HL-60/S4 (cell line): ENCODE results near the gene NR2C2AP.

Source experiments
- in situ Hi-C: fragments of 300-500 bp; cut with MboI; formaldehyde crosslinking; loops from 2 replicates; pipeline ENCODE4 v1.14.3; 2022; ENCODE audit warnings: low sequenced_read_pairs

Gene NR2C2AP

GRCh38 chr19:19215792-19216191, 12.6 kb upstream of the NR2C2AP start:
- in situ Hi-C loops, result no loop called here

- in situ Hi-C loops, result no loop called here
These were observed 11.7 kb upstream of the NR2C2AP start for GRCh38 chr19:19214892-19215291.

GRCh38 chr19:19214159-19214490, 10.9 kb upstream of the NR2C2AP start:
- in situ Hi-C loops, result no loop called here

DNA sequence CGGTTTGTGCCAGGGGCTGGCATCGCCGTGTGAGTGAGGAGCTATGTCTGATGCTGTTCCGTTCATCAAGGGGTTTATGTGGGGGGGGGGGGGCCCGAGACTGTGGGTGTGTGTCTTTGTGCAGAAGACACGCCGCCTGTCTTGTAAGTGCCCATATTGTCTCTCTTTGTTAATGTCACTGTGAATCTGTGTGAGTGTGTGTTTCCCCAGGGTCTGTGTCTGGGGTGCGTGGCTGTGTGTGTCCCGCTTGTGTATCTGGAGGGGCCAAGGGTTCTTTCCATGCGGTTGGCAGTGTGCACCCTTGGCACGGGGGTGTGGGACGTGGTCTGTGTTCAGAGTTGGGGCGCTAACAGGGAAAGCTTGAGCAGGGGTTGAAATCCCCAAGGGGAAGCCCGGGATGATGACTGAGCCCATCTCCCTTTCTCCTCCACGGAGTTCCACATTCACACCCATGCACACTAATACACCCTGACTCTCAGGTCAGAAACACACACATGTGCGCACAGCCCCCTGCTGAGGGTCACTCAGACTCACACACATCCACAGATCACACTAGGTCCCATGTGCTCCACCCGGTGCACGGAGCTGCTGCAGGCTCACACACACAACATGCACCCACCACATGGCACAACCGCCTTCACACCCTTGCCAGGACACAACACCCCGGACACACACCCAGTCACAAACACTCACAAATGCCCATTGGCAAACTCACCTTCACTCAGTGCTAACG, 10.4 kb upstream of the NR2C2AP start:
- in situ Hi-C loops, result no loop called here

DNA sequence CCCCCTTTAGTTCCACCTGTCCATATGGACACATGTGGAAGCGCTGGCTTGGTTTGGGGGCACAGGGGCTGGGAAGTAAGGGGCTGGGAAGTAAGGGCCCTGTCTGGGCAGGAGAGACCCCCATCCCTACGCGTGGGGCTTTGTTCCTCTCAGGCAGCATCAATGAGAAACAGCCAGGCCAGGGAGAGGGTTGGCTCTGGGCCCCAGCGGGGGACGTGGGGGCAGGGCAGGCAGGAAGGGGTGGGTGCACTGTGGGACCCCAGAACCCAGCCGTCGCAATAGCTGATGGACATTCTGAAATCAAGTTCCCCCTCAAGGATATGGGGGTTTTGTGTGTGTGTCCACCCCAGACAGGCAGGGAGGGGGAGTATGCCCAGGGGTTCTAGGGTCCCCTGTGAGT, 9.7 kb upstream of the NR2C2AP start:
- in situ Hi-C loops, result no loop called here

DNA sequence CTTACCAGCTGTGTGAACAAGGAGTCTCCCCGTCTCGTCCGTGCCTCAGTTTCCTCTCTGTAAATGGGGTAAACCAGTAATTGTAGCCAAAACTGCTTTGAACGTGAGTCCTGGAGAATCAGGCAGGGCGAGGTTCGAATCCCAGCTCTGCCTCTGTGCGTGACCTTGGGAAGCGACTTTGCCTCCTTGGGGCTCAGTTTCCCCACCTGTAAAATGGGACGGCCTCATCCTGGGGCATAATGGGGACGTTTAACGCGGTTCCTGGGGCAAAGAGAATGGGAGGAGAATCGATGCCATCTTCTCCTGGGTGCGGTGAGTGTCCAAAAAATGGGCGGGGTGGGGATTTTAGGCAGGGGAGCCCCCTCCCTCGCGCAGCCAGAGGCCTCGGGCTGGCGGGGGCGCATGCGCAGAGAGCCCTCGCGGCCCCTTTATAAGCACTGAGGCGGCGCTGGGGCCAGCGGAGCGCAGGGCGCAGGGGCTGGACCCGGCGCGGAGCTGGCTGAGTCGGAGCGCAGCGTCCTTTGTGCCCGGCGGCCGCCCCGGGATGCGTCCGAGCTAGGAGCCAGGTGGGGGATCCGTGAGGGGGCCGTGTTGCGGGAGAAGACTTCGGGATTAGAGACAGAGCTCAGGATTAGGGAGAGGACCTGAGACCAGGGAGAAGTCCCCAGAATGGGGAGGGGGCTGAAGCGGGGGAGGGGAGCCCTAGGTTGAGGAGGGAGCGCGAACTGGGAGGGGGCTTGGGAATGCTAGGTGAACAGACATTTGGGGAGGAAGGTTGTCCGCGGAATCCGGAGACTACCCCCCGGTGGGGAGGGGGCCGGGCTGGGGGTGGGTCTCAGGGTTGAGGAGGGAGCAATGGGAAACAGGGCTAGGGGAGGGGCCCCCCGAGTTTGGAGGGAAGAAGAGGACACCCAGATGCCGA, 8.5 kb upstream of the NR2C2AP start, which contains the start of gene NCAN:
TSS of gene NCAN (plus strand) at position 460 of the 922 bp plus-strand sequence. CDS start 4,996 bp downstream, outside the sequence.
- in situ Hi-C loops, result no loop called here

GRCh38 chr19:19209372-19209771, 6.2 kb upstream of the NR2C2AP start:
- in situ Hi-C loops, result no loop called here

DNA sequence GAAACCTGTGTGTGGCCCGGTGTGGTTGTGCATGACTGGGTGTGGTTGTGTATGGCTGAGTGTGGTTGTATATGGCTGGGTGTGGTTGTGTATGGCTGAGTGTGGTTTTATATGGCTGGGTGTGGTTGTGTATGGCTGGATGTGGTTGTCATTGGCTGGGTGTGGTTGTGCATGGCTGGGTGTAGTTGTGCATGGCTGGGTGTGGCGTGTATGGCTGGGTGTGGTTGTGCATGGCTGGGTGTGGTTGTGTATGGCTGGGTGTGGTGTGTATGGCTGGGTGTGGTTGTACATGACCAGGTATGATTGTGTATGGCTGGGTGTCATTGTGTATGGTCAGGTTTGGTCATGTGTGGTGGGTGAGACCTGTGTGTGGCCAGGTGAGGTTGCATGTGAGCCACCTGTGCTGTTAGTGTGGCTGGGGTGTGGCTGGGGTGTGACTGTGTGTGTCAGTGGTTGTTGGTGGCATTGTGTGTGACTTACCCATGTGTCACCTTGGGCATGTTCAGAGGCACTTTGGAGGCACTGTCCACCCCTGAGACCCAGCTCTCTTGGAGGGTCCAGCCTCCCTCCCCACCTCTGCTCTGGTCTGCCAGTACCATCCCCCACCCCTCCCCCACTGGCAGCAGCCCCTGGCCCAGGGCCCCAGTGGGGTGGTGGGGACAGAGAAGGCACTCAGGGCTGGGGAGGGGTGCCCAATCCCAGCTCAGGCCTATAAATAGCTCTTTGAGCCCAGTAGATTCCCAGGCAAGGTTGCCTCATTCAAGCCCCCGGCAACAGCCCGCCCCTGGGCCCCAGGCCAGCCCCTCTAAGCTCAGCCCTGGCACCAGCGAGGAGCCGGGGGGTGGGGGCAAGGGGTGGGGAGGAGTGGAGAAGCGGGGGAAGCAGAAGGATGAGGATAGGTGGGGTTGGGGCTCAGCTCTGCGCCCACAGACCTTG, 4.7 kb upstream of the NR2C2AP start:
- in situ Hi-C loops, result no loop called here

DNA sequence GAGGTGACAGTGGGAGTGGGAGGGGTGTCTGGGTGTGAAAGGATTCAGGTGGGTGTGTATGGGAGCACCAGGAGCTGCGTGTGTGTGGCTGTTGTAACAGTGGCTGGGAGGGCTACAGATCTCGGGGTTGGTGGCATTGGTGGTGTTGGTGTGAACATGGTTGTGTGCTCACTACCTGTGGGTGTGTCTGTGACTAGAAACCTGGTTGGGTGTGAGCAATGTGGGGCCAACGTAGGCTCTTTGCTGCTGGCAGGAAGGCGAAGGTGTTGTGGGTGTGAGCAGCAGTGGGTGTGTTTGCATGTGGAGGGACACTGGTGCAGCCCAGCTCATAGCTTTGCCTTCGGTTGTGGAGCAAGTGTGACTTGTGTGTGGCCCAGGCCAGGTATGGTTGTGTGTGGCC, 3.7 kb upstream of the NR2C2AP start:
- in situ Hi-C loops, result no loop called here

GRCh38 chr19:19205416-19206410, 2.5 kb upstream of the NR2C2AP start:
- in situ Hi-C loops, result no loop called here

DNA sequence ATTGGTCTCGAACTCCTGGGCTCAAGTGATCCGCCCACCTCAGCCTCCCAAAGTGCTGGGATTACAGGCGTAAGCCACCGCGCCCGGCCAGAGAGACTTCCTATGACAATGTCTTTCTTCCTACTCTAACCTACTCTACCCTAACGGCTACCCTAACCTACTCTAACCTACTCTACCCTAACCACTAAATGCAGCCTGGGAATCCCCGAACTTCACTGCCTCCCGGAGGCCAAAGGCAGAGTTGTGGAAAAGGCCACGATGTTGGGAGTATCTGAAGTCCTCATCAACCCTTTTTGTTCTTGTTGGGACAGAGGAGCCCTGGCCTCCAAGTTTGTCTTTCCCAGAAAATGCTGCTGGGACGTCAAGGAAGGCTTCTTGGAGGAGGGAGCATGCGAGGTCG, 967 bp upstream of the NR2C2AP start:
- in situ Hi-C loops, result no loop called here

DNA sequence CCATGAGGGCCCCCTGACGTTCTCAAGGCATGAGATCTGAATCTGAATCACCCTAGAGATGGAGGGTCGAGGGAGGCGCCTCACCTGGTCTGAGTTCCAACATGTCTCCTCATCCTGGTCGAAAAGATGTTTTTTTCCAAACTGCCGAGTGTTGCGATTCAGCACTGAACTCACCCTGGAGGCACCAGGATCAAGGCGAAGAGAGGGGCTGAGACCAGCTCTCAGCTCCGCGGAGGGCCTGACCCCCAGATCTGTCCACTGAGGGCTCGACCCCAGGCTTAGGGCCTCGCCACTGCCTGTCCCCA, 555 bp downstream of the NR2C2AP start:
- in situ Hi-C loops, result no loop called here

- in situ Hi-C loops, result no loop called here
These were observed 1.2 kb downstream of the NR2C2AP start for GRCh38 chr19:19201697-19202630.

GRCh38 chr19:19193926-19194325, 9.3 kb downstream of the NR2C2AP start:
- in situ Hi-C loops, result no loop called here

DNA sequence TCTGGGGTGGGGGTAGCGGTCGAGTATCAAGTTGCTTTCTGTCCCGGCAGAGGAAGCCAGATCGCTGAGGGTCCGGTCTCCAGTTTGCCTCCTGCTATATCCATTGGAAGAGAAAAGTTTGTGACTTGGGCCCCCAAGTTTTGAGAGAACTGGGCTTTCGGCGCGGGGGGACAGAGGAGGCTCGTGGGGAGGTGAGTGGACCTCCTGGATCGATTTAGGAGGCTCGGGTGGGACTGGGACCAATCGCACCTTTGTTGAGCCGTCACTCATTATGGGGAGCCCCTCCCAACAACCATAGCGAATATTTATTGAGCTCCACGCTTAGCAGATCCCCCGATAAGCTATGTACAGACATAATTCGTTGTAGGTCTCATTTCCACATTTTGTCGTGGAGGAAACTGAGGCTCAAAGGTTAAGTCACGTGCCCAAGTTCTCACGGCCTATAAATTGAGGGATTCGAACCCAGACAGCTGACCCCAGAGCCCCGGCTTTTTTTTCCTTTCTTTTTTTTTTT, 10.2 kb downstream of the NR2C2AP start:
- in situ Hi-C loops, result no loop called here

GRCh38 chr19:19192078-19192882, 10.9 kb downstream of the NR2C2AP start, which contains the start of the genes BORCS8 and RFXANK:
BORCS8 (minus strand) TSS chr19:19192152; CDS start chr19:19192117, 35 bp downstream.
RFXANK (plus strand) TSS chr19:19192258; CDS start chr19:19193947, 1,689 bp downstream.
- in situ Hi-C loops, result no loop called here

DNA sequence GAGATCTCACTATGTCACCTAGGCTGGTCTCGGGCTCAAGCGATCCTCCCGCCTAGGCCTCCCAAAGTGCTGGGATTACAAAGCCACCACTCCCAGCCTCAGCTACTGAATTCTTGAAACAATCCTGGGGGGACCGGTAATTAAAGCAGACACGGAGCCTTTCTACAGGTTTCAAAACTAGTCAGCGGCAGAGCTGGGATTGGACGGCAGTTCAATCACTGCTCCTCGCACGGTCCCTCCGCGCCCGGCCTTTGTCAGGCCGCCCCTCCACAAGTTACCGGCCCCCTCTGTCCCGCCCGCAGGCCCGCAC, 11.5 kb downstream of the NR2C2AP start:
- in situ Hi-C loops, result no loop called here

DNA sequence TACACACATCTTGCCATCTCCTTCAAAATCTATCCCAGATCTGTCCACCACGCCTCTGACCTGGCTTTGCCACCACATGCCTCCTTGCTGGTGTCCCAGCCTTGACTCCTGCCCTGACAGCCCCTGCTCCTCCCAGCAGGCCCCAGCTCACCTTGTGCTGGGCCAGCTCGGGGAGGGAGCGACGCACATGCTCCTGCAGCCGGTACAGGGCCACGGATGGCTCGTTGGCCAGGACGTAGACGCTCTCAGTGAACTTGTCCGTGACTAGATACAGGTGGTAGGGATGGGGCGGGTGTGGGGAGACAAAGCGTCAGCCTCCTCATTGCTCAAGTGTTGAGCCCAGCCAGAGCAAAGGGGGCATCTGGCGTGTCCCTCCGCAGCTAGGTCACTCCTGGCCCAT, 16.5 kb downstream of the NR2C2AP start:
- in situ Hi-C loops, result no loop called here
